Measurements from ENCODE around the gene TALDO1. TPM values are rescaled to one million over a fixed set of nuclear protein-coding genes. Genes with fewer than 3 reads are reported as not detected.
A peak's percentile ranks its signal among the peaks of the same experiment; 100 is the strongest.
"Not testable (repeated sequence)": the region's sequence is repeated elsewhere in the genome, so short reads cannot be mapped to it uniquely, and the experiment has no call there.

Gene TALDO1
- total RNA-seq, 2 donors from 2014 or later = 159 to 186 TPM

DNA sequence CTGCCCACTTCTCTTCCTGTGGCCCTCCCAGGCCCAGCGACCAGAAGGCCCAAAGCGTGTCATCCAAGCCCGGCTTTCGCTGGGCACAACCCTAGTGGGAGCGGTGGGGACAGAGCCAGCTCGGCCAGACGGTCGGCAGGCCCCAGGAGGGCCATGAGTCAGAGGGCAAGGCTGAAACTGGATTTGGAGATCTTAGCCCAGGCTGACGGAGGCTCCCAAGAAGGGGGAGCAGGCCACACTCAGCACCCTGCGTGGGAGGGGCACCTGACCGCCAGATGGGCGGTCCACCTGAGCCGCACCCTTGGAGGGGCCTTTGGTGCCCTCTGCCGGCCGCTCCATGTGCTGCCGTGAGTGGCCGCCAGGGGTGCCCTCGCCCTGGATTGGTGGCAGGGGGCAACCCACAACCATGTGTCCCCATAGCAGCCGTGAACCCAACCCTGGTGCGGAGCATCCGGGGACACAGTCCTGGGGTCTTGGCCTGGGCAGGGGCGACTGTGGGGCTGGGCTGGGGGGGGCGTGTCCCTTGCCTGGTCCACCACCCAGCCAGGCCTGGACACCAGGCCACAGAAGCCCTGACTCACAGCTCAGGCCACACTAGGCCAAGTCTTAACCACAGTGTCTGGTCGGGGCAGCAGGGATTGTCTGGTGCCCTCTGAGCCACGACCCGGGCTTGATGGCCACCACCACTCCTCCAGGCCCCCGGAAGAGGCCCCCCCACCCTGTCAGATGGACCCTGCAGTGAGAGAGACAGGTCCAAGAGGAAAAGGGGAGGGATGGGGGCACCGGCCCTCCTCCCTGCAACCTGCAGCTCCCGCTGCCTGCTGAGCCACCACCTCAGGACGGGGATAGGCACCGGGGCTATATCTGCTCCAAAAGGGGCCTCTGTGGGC, 19.2 kb upstream of the TALDO1 start:
- DNase-seq = peak; percentile 79 to 91
- intact Hi-C loops (cut with DNase I, micrococcal nuclease) = loop anchor here (10.0 kb wide), 2 partner anchors 63 to 173 kb away; no protein-coding TSS in a partner anchor
- ATAC-seq = peak; percentile 72

DNA sequence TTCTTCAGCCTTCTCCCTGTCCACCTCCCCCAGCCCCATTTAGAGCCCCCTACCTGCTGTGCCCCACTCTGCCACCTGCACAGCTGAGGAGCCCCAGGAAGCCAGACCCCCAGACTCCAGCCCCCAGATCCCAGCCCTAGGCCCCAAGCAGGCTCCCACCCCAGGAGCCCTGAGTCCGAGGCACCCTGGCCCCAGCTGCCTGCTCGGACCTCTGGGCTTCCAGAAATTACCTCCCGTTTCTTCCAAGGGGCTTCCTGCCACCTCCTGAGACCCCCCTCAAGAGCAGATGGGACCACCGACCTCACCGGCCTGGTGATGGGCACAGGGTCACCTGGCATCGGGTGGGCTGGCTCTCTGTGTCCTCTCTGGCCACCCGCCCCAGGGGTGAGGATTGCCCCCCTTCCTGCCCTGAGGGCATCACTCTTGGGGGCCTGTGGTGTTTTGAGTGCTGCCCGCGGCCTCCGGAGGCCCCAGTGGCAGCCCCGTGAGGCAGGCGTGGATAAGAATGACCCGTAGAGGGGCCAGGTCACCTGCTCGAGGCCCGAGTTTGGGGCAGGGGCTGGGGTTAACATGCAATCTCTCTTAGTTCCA, 18.3 kb upstream of the TALDO1 start:
- DNase-seq = peak; percentile 9 to 24
- intact Hi-C loops (cut with DNase I, micrococcal nuclease) = loop anchor here (10.0 kb wide), 2 partner anchors 64 to 174 kb away; no protein-coding TSS in a partner anchor
- no peak for ATAC-seq

GRCh38 chr11:729492-730074, 17.7 kb upstream of the TALDO1 start:
- intact Hi-C loops (cut with DNase I, micrococcal nuclease) = loop anchor here (10.0 kb wide), 2 partner anchors 65 to 175 kb away; no protein-coding TSS in a partner anchor
- ATAC-seq (no peak), DNase-seq (no peak)

DNA sequence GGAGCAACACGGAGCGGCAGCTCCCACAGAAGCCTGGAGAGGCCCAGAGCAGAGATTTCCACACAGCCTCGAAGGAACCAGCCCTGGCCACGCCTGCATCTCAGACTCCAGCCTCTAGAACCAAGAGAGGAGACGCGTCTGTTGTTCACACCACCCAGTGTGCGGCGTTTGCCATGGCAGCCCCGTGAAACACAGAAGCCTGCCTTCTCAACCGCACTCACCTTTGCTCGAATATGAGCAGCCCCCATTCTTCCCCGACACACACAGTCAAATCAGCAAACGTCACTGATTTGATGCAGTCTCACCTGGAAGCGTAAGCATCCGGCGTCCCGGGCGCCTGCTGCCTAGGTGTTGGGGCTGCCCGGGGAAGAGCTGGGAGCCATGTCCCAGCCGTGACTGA, 14.2 kb upstream of the TALDO1 start:
- no peak for DNase-seq
- ATAC-seq = no peak
- intact Hi-C loops (cut with DNase I, micrococcal nuclease) = no loop called here

GRCh38 chr11:734541-734940, 12.7 kb upstream of the TALDO1 start:
- ATAC-seq; intact Hi-C loops (cut with DNase I, micrococcal nuclease); DNase-seq: not testable (repeated sequence)

DNA sequence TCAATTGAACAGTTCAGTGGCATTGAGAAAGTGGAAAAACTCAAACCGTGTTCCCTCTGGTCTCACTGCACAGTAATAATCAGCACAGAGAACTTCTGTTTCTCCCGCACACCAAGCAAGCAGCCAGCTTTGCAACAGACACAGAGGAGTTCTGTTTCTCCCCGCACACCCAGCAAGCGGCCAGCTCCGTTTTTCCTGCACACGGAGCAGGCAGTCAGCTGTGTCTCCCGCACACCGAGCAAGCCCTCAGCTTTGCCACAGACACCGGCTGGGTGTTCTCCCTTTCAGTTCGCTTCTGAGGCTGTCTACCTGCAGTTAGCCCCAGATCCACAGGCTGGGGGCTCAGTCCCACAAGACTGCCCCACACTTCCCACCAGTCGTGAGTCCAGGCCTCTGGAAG, 9.9 kb upstream of the TALDO1 start:
- ATAC-seq (no peak), DNase-seq (no peak)
- intact Hi-C loops (cut with DNase I, micrococcal nuclease) = no loop called here

DNA sequence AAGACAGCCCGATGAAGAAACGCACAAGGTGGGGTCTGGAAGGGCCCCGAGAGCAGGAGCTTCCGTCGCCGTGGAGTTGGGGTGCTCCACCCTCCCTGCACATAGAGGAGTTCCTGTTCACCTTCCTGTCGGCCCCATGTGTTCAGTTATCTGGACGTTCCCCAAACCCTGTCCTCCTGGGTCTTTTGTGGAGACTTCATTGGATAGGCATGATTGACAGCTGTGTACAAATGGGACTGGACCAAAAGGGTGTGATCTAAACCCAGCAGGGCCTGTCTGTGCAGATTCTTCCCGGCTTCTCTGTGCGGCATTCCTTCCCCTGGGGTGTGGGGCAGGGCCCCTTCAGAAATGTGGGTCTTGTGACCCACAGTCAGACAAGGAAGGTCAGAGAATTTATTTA, 9.4 kb upstream of the TALDO1 start:
- ATAC-seq; intact Hi-C loops (cut with DNase I, micrococcal nuclease); DNase-seq: not testable (repeated sequence)

DNA sequence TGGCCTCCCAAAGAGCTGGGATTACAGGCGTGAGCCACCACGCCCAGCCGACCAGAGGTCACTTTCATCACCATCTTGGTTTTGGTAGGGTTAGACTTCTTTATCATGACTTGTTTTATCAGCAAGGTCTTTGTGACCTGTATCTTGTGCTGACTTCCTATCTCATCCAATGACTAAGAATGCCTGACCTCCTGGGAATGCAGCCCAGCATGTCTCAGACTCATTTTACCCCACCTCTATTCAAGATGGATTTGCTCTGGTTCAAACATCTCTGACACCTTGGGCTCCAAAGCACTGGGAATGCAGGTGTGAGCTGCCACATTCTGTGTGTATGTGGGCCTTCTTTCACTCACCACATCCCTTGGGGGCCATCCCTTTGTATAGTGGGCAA, 5.1 kb upstream of the TALDO1 start:
- DNase-seq = no peak
- intact Hi-C loops (cut with DNase I, micrococcal nuclease) = no loop called here
- ATAC-seq = no peak

DNA sequence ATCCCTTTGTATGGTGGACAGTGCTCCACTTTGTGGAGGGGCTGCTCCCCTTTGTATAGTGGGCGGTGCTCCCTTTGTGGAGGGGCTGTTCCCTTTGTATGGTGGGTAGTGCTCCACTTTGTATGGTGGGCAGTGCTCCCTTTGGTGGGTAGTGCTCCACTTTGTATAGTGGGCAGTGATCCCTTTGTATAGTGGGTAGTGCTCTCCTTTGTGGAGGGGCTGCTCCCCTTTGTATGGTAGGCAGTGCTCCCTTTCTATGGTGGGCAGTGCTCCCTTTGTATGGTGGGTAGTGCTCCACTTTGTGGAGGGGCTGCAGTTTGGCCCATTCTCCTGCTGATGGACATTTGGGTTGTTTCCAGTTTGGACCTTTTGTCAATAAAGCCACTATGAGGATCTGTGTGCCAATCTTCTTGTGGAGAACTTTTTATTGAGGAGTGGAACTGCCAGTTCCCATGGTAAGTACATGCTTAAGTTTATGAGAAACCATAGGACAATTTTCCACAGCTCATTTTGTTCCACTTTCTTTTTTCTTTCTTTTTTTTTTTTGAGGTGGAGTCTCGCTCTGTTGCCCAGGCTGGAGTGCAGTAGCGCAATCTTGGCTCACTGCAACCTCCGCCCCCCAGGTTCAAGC, 4.6 kb upstream of the TALDO1 start:
- no peak for ATAC-seq
- no peak for DNase-seq
- intact Hi-C loops (cut with DNase I, micrococcal nuclease) = no loop called here

DNA sequence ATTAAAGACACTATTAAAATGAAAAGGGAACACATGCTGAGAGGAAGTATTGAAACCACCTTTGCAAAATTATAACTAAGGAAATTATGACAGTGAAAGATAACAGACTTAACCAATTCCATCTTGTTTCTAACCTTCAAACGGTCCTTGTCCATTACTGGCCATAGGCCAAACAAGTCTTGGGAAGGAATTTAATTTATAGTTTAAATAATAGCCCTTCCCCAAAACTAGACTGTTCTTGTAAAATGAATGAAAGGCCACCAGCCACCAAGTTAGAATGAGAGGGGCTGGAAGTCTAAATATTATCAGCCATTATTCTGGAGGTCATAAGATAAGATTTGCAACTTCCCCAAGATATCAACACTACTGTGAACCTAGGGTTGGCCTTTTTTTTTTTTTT, 1.8 kb upstream of the TALDO1 start:
- ATAC-seq (no peak), DNase-seq (no peak)
- intact Hi-C loops (cut with DNase I, micrococcal nuclease) = no loop called here

- DNase-seq (no peak), ATAC-seq (peak; percentile 26)
- intact Hi-C loops (cut with DNase I, micrococcal nuclease) = no loop called here
Measured at GRCh38 chr11:746289-747157, 741 bp upstream of the TALDO1 start.

DNA sequence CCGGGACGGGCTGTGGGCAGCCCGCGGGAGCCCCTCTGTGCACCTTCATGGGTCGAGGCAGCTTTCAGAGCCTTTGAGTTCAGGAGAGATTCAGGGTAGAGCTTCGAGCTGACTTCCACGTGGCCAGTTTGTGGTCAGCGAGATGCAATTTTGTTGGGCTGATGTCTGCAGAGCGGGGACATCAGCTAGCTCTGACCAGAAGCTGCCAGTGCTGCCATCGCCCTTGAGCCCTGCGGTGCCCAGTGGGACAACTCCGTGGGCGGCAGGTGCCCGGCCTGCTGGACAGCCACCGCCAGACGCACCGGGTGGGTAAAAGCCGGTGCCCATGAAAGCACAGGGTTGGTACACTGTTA, 719 bp downstream of the TALDO1 start:
- peak; percentile 21 for ATAC-seq
- intact Hi-C loops (cut with DNase I, micrococcal nuclease) = no loop called here
- peak in 1 of 2 donors; percentile 27 for DNase-seq

GRCh38 chr11:749731-750130, 2.5 kb downstream of the TALDO1 start:
- DNase-seq (no peak), ATAC-seq (no peak)
- intact Hi-C loops (cut with DNase I, micrococcal nuclease) = no loop called here

DNA sequence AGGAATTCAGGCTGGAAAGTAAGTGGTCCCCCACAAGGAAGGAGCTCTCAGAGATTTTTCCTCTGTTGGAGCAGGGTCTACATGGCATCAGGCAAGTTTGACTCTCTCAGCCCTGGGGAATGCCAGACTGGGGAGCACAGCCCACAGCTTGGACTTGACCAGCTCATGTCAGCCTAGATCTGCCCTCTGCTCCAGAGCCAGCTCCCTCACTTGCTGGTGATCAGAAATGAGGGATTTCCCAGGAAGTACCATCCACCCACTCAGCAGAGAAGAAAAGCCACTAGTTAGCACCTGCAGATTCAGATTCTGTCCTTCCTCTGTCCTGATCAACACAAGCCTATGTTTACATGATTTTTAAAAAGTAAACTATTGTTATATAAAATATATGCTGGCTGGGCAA, 13.0 kb downstream of the TALDO1 start:
- DNase-seq (no peak), ATAC-seq (no peak)
- intact Hi-C loops (cut with DNase I, micrococcal nuclease) = no loop called here

DNA sequence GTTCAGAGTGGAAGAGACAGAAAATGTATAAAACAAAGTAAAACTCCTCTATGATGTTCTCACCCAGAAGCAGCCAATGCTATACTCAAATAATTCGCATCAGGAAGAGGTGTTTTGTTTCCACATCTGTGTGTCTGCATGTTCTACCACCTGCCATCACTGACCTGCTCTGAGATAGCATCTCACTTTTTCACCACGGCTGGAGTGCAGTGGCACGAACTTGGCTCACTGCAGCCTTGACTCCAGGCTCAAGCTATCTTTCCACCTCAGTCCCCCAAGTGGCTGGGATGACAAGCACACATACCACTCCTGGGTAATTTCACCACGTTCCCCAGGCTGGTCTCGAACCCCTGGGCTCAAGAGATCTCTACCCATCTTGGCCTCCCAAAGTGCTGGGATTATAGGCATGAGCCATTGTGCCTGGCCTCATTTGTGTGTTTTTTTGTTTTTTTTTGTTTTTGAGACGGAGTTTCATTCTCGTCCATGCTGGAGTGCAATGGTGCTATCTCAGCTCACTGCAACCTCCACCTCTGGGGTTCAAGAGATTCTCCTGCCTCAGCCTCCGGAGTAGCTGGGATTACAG, 14.4 kb downstream of the TALDO1 start:
- DNase-seq = no peak
- ATAC-seq = no peak
- intact Hi-C loops (cut with DNase I, micrococcal nuclease) = no loop called here

GRCh38 chr11:762421-763072, 15.3 kb downstream of the TALDO1 start:
- DNase-seq (peak; percentile 50 to 59), ATAC-seq (peak; percentile 64)

GRCh38 chr11:763073-763463, 15.8 kb downstream of the TALDO1 start:
- peak; percentile 76 for ATAC-seq
- intact Hi-C loops (cut with DNase I, micrococcal nuclease) = no loop called here
- DNase-seq = peak; percentile 69 to 72

More at GRCh38 chr11:762421-763072, 15.3 kb downstream of the TALDO1 start:
- intact Hi-C loops (cut with DNase I, micrococcal nuclease) = no loop called here

Measured in left colon (tissue), 2 donors.